ENCODE results near the gene ACP3. TPM values are rescaled to one million over a fixed set of nuclear protein-coding genes. Genes with fewer than 3 reads are reported as not detected.
"Not testable (repeated sequence)": the region's sequence is repeated elsewhere in the genome, so short reads cannot be mapped to it uniquely, and the experiment has no call there.

ACP3 gene
- total RNA-seq, 2 experiments from 2014 or later = not detected

- TF ChIP-seq CTCF (IDR thresholded peaks at IDR 0.05) = no peak
- no peak for ATAC-seq (ENCODE audit: poor library complexity)
- Mint-ChIP-seq H3K4me1 (ENCODE audit: low read depth) (no peaks in the 10 kb centered on the region), H3K36me3 (ENCODE audit: low read depth) (no peaks in the 10 kb centered on the region), H3K9me3 (no peaks in the 10 kb centered on the region), H3K27me3 (peaks cover 13% of the 10 kb centered on the region), H3K27ac (no peak overlapping the region), H3K4me3 (no peak overlapping the region)
- DNase-seq = no peak
- no peaks in the 10 kb centered on the region for H3K9me3 ChIP-seq (ENCODE audit: control insufficient read depth in 1 of 2, insufficient read depth in 1 of 2, low read length in 2 of 2)
- no peak overlapping the region for H3K4me3 ChIP-seq (ENCODE audit: low read length)
- CTCF ChIA-PET = no interaction called here
- intact Hi-C loops (cut with DNase I, micrococcal nuclease) = no loop called here
- peaks cover 0 to 3% of the 10 kb centered on the region in 2 experiments for H3K27me3 ChIP-seq (ENCODE audit: control insufficient read depth in 1 of 2, insufficient read depth in 2 of 2, low read length in 2 of 2)
- POLR2A ChIA-PET = no interaction called here
- H3K27ac ChIP-seq (ENCODE audit: low read depth in 1 of 2, low read length in 2 of 2) = no peak overlapping the region
- no peaks in the 10 kb centered on the region for H3K4me1 ChIP-seq (ENCODE audit: insufficient read depth, low read length)
- no peaks in the 10 kb centered on the region for H3K36me3 ChIP-seq (ENCODE audit: insufficient read depth, low read length)
Measured at GRCh38 chr3:132362329-132362728, 45.1 kb downstream of the ACP3 start.

- no peak overlapping the region for H3K27ac Mint-ChIP-seq
- H3K4me3 Mint-ChIP-seq = no peak overlapping the region
- DNase-seq (no peak), ATAC-seq (ENCODE audit: poor library complexity) (no peak)
- Histone ChIP-seq H3K4me3 (ENCODE audit: low read length) (no peak overlapping the region), H3K36me3 (ENCODE audit: insufficient read depth, low read length) (no peaks in the 10 kb centered on the region), H3K9me3 (ENCODE audit: control insufficient read depth in 1 of 2, insufficient read depth in 1 of 2, low read length in 2 of 2) (no peaks in the 10 kb centered on the region), H3K27me3 (ENCODE audit: control insufficient read depth in 1 of 2, insufficient read depth in 2 of 2, low read length in 2 of 2) (no peaks in the 10 kb centered on the region), H3K4me1 (ENCODE audit: insufficient read depth, low read length) (no peaks in the 10 kb centered on the region), H3K27ac (ENCODE audit: low read depth in 1 of 2, low read length in 2 of 2) (no peak overlapping the region)
- no peaks in the 10 kb centered on the region for H3K36me3 Mint-ChIP-seq (ENCODE audit: low read depth)
- peaks cover 9% of the 10 kb centered on the region for H3K27me3 Mint-ChIP-seq
- ChIA-PET CTCF (no interaction called here), POLR2A (no interaction called here)
- H3K9me3 Mint-ChIP-seq = no peaks in the 10 kb centered on the region
- no peak for TF ChIP-seq CTCF (IDR thresholded peaks at IDR 0.05)
- intact Hi-C loops (cut with DNase I, micrococcal nuclease) = no loop called here
- no peaks in the 10 kb centered on the region for H3K4me1 Mint-ChIP-seq (ENCODE audit: low read depth)
Measured at GRCh38 chr3:132368515-132368914, 51.3 kb downstream of the ACP3 start.

GRCh38 chr3:132368962-132369361 is 51.8 kb downstream of the ACP3 start:
- Mint-ChIP-seq H3K27me3 (peaks cover 9% of the 10 kb centered on the region), H3K4me1 (ENCODE audit: low read depth) (no peaks in the 10 kb centered on the region), H3K36me3 (ENCODE audit: low read depth) (no peaks in the 10 kb centered on the region), H3K27ac (no peak overlapping the region), H3K4me3 (no peak overlapping the region), H3K9me3 (no peaks in the 10 kb centered on the region)
- TF ChIP-seq CTCF (IDR thresholded peaks at IDR 0.05) = no peak
- CTCF ChIA-PET = no interaction called here
- intact Hi-C loops (cut with DNase I, micrococcal nuclease) = no loop called here
- Histone ChIP-seq H3K36me3 (ENCODE audit: insufficient read depth, low read length) (no peaks in the 10 kb centered on the region), H3K27me3 (ENCODE audit: control insufficient read depth in 1 of 2, insufficient read depth in 2 of 2, low read length in 2 of 2) (no peaks in the 10 kb centered on the region), H3K9me3 (ENCODE audit: control insufficient read depth in 1 of 2, insufficient read depth in 1 of 2, low read length in 2 of 2) (no peaks in the 10 kb centered on the region), H3K4me1 (ENCODE audit: insufficient read depth, low read length) (no peaks in the 10 kb centered on the region), H3K27ac (ENCODE audit: low read depth in 1 of 2, low read length in 2 of 2) (no peak overlapping the region), H3K4me3 (ENCODE audit: low read length) (no peak overlapping the region)
- POLR2A ChIA-PET = no interaction called here
- ATAC-seq (ENCODE audit: poor library complexity) (no peak), DNase-seq (no peak)

- H3K4me1 Mint-ChIP-seq (ENCODE audit: low read depth); H3K27me3 ChIP-seq (ENCODE audit: control insufficient read depth in 1 of 2, insufficient read depth in 2 of 2, low read length in 2 of 2); H3K9me3 ChIP-seq (ENCODE audit: control insufficient read depth in 1 of 2, insufficient read depth in 1 of 2, low read length in 2 of 2); H3K9me3 Mint-ChIP-seq; POLR2A ChIA-PET; H3K27ac ChIP-seq (ENCODE audit: low read depth in 1 of 2, low read length in 2 of 2); DNase-seq; intact Hi-C loops (cut with DNase I, micrococcal nuclease); H3K36me3 Mint-ChIP-seq (ENCODE audit: low read depth); CTCF ChIA-PET; H3K4me3 ChIP-seq (ENCODE audit: low read length); H3K4me1 ChIP-seq (ENCODE audit: insufficient read depth, low read length); H3K27ac Mint-ChIP-seq; ATAC-seq (ENCODE audit: poor library complexity); H3K36me3 ChIP-seq (ENCODE audit: insufficient read depth, low read length): not testable (repeated sequence)
- peaks cover 41% of the 10 kb centered on the region for H3K27me3 Mint-ChIP-seq
- H3K4me3 Mint-ChIP-seq = peak overlapping the region; percentile 77
Measured at GRCh38 chr3:132376945-132377354, 59.7 kb downstream of the ACP3 start.

Measured in CD4-positive, alpha-beta T cell (primary cell).